AG04450 (cell line): ENCODE results near the gene P3H4. TPM values are rescaled to one million over a fixed set of nuclear protein-coding genes. Genes with fewer than 3 reads are reported as not detected.
"Not testable (repeated sequence)": the region's sequence is repeated elsewhere in the genome, so short reads cannot be mapped to it uniquely, and the experiment has no call there.

Experiments used
- CTCF ChIA-PET: fragments of 300-600, 350-600 bp; formaldehyde crosslinking; extraction: SDS; loops from one replicate; lab custom pipeline; 2022; ENCODE audit warnings: antibody characterized with exemption, inconsistent platforms; lab: Charles Lee
- POLR2A ChIA-PET: fragments of 350-600 bp; formaldehyde crosslinking; extraction: SDS; loops from one replicate; lab custom pipeline; 2021; ENCODE audit warnings: antibody characterized with exemption, inconsistent platforms; lab: Yijun Ruan, JAX
- DNase-seq: peaks from one replicate; pipeline ENCODE4 v3.0.0-alpha.2; 2011; ENCODE audit warnings: low read depth, low spot score
- H3K27ac ChIP-seq: one replicate; pipeline ENCODE4 v1.5.1; 2012; ENCODE audit warnings: low read depth, low read length, control low read depth
- H3K27me3 ChIP-seq: one replicate; pipeline ENCODE4 v1.6.0; 2012; ENCODE audit warnings: low read length; ENCODE audit not compliant: control insufficient read depth, insufficient read depth
- H3K4me3 ChIP-seq: 2 replicates; pipeline ENCODE4 v1.5.1; 2011; ENCODE audit warnings: mild to moderate bottlenecking, low read depth, low read length, control low read depth
- H3K9me3 ChIP-seq: 2 replicates; pipeline ENCODE4 v1.5.1; 2012; ENCODE audit warnings: low read length; ENCODE audit not compliant: control insufficient read depth, insufficient read depth
- CTCF ChIP-seq: IDR thresholded peaks from 2 replicates; pipeline ENCODE4 v1.5.1; 2011; ENCODE audit warnings: low read depth, low read length, control low read depth, inconsistent platforms
- polyA plus RNA-seq: library from polyadenylated mRNA; depleted of rRNA; stranded (reverse); fragments of >200 nt; gene quantifications from 2 replicates; pipeline ENCODE4 v1.2.3, GENCODE V29; 2011

P3H4 gene
- polyA plus RNA-seq, 1 experiment: 51.5 TPM

- DNase-seq: no peak
- ChIA-PET POLR2A (no interaction called here), CTCF (interaction anchor here (0.9 to 1.3 kb wide), 2 partner anchors 37 to 112 kb away, joined by 3 to 4 read pairs; partner anchors contain the start of gene P3H4)
- Histone ChIP-seq H3K27ac (no peak overlapping the region), H3K4me3 (no peak overlapping the region), H3K27me3 (no peaks in the 10 kb centered on the region), H3K9me3 (no peaks in the 10 kb centered on the region)
- TF ChIP-seq CTCF: no peak
Observed at GRCh38 chr17:41848788-41849187, 37.0 kb upstream of the P3H4 start.

- Histone ChIP-seq H3K4me3 (no peak overlapping the region), H3K27ac (no peak overlapping the region), H3K9me3 (no peaks in the 10 kb centered on the region), H3K27me3 (no peaks in the 10 kb centered on the region)
- DNase-seq: no peak
- POLR2A ChIA-PET: no interaction called here
- CTCF ChIA-PET: no interaction called here
- TF ChIP-seq CTCF: no peak
Observed at GRCh38 chr17:41844971-41845370, 33.2 kb upstream of the P3H4 start.

- H3K27me3 ChIP-seq, CTCF ChIA-PET, H3K9me3 ChIP-seq, H3K27ac ChIP-seq, H3K4me3 ChIP-seq, DNase-seq: not testable (repeated sequence)
- POLR2A ChIA-PET: interaction anchor here (0.7 kb wide), 1 partner anchor 67 kb away, joined by 3 read pairs; no protein-coding TSS in a partner anchor
Observed at GRCh38 chr17:41840781-41841180, 29.0 kb upstream of the P3H4 start.

DNA sequence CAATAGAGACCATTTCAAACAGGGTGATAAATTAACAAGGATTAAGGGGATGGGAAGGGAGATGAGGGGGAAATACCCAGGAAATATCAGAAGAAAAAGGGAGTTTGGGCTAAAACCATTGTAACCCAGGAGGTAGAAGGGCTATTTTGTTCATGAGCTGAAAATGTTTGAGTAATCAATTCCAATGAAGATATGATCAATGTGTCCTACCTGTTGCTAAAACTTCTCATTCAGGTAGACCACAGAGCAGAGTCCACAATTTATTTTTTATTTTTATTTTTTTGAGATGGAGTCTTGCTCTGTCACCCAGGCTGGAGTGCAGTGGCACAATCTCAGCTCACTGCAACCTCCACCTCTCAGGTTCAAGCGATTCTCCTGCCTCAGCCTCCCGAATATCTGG lies 27.7 kb upstream of the P3H4 start:
- H3K27ac ChIP-seq, H3K4me3 ChIP-seq, CTCF ChIA-PET, DNase-seq, POLR2A ChIA-PET, H3K9me3 ChIP-seq, H3K27me3 ChIP-seq: not testable (repeated sequence)

GRCh38 chr17:41837761-41838538 lies 26.2 kb upstream of the P3H4 start, which contains the start of gene KLHL10:
Gene KLHL10 (plus strand): TSS chr17:41837825. CDS start chr17:41837933, 108 bp downstream.
- CTCF ChIA-PET: interaction anchor here (0.7 to 0.9 kb wide), 3 partner anchors 9 to 218 kb away, joined by 3 to 4 read pairs (median 3); no protein-coding TSS in a partner anchor

More at GRCh38 chr17:41837761-41838538, 26.2 kb upstream of the P3H4 start, which contains the start of gene KLHL10:
- no peak for DNase-seq
- Histone ChIP-seq H3K27me3 (no peaks in the 10 kb centered on the region), H3K9me3 (no peaks in the 10 kb centered on the region), H3K4me3 (no peak within 1 kb of the TSS; the same call in 1 of the 2 replicates), H3K27ac (no peak within 1 kb of the TSS)
- POLR2A ChIA-PET: interaction anchor here (0.7 kb wide), 1 partner anchor 149 kb away, joined by 3 read pairs; no protein-coding TSS in a partner anchor
- TF ChIP-seq CTCF: no peak
